GM23338 (cell line): ENCODE results near the gene CFAP97. TPM values are rescaled to one million over a fixed set of nuclear protein-coding genes. Genes with fewer than 3 reads are reported as not detected.
A peak's percentile ranks its signal among the peaks of the same experiment; 100 is the strongest.

Experiments used
- ATAC-seq: fragments of 200-7000 bp; cut with Tn5 transposase; 3 replicates; pipeline ENCODE4 v1.9.1; 2020
- DNase-seq: peaks from one replicate; pipeline ENCODE4 v3.0.0-alpha.2; 2015; ENCODE audit warnings: low spot score
- H2AFZ ChIP-seq: fragments of 200-600 bp; sonication (generic); 2 replicates; pipeline ENCODE4 v1.8.0; 2016; ENCODE audit warnings: antibody characterized with exemption, mild to moderate bottlenecking, moderate library complexity
- H3F3A ChIP-seq: fragments of 200-600 bp; sonication (generic); replicated peaks from 2 replicates; pipeline ENCODE4 v1.8.0; 2017; ENCODE audit warnings: antibody characterized with exemption, mixed run types, low read depth
- H3K27ac ChIP-seq: fragments of 200-600 bp; sonication (generic); 2 replicates; pipeline ENCODE4 v1.6.1; 2016; ENCODE audit warnings: low read depth
- H3K27me3 ChIP-seq: fragments of 200-600 bp; sonication (generic); 2 replicates; pipeline ENCODE4 v1.8.0; 2016; ENCODE audit warnings: mild to moderate bottlenecking, mixed run types, moderate library complexity; ENCODE audit not compliant: insufficient read depth
- H3K36me3 ChIP-seq: fragments of 200-600 bp; sonication (generic); 2 replicates; pipeline ENCODE4 v1.8.0; 2016; ENCODE audit warnings: mild to moderate bottlenecking; ENCODE audit not compliant: insufficient read depth
- H3K4me1 ChIP-seq: fragments of 200-600 bp; sonication (generic); 2 replicates; pipeline ENCODE4 v1.8.0; 2016; ENCODE audit warnings: mild to moderate bottlenecking, moderate library complexity; ENCODE audit not compliant: insufficient read depth
- H3K4me2 ChIP-seq: fragments of 200-600 bp; sonication (generic); 2 replicates; pipeline ENCODE4 v1.7.1; 2017; ENCODE audit warnings: mixed run types
- H3K4me3 ChIP-seq: fragments of 200-600 bp; sonication (generic); 2 replicates; pipeline ENCODE4 v1.6.1; 2016; ENCODE audit warnings: mixed run types
- H3K79me2 ChIP-seq: fragments of 200-600 bp; sonication (generic); replicated peaks from 2 replicates; pipeline ENCODE4 v1.8.0; 2017; ENCODE audit warnings: mild to moderate bottlenecking; ENCODE audit not compliant: insufficient read depth
- H3K9me2 ChIP-seq: fragments of 200-600 bp; sonication (generic); 2 replicates; pipeline ENCODE4 v1.8.0; 2017; ENCODE audit not compliant: insufficient read depth
- H4K20me1 ChIP-seq: fragments of 200-600 bp; sonication (generic); replicated peaks from 2 replicates; pipeline ENCODE4 v1.8.0; 2017; ENCODE audit warnings: mild to moderate bottlenecking; ENCODE audit not compliant: insufficient read depth
- H3K27ac Mint-ChIP-seq: 2 replicates; pipeline ENCODE4 v1.8.0; 2020; ENCODE audit warnings: inconsistent platforms, mild to moderate bottlenecking, moderate library complexity, mixed read lengths
- H3K27me3 Mint-ChIP-seq: 3 replicates; pipeline ENCODE4 v1.8.0; 2022; ENCODE audit warnings: low read depth, mild to moderate bottlenecking, moderate library complexity, mixed read lengths, inconsistent platforms; ENCODE audit not compliant: insufficient read depth, poor library complexity
- H3K36me3 Mint-ChIP-seq: 3 replicates; pipeline ENCODE4 v1.8.0; 2021; ENCODE audit warnings: low read depth, mild to moderate bottlenecking, inconsistent platforms, moderate library complexity, mixed read lengths
- H3K4me1 Mint-ChIP-seq: 3 replicates; pipeline ENCODE4 v1.8.0; 2020; ENCODE audit warnings: mild to moderate bottlenecking, inconsistent platforms, mixed read lengths
- H3K4me3 Mint-ChIP-seq: 3 replicates; pipeline ENCODE4 v1.8.0; 2021; ENCODE audit warnings: moderate library complexity, mild to moderate bottlenecking, inconsistent platforms, mixed read lengths
- H3K9me3 Mint-ChIP-seq: 3 replicates; pipeline ENCODE4 v1.8.0; 2020; ENCODE audit warnings: moderate library complexity, mild to moderate bottlenecking, inconsistent platforms, mixed read lengths
- CREB1 ChIP-seq: fragments of 250-450 bp; sonication (Bioruptor Pico); IDR thresholded peaks from 2 replicates; pipeline ENCODE4 v1.5.0; 2020; ENCODE audit warnings: low read depth, mild to moderate bottlenecking, moderate library complexity
- CTCF ChIP-seq, 2 experiments: fragments of 200-600 bp in 1 of 2; sonication (generic) in 1 of 2; conservative IDR thresholded peaks; 2 replicates each; pipeline versions ENCODE4 v1.5.1 to v1.6.1; 2016 to 2017; ENCODE audit warnings: antibody characterized with exemption in 2 of 2, low read depth in 2 of 2, mild to moderate bottlenecking in 2 of 2, moderate library complexity in 1 of 2
- NANOG ChIP-seq: IDR thresholded peaks from 2 replicates; pipeline ENCODE4 v1.6.1; 2016; ENCODE audit warnings: antibody characterized with exemption, borderline replicate concordance
- POLR2AphosphoS5 ChIP-seq: IDR thresholded peaks from 2 replicates; pipeline ENCODE4 v1.6.1; 2016; ENCODE audit warnings: antibody characterized with exemption, low read depth
- STAT1 ChIP-seq: IDR thresholded peaks from one replicate; pipeline ENCODE4 v1.6.1; 2016; ENCODE audit warnings: antibody characterized with exemption; ENCODE audit not compliant: unreplicated experiment
- ZNF331 ChIP-seq: fragments of 250-450 bp; sonication (Bioruptor Pico); IDR thresholded peaks from 2 replicates; pipeline ENCODE4 v1.5.0; 2020; ENCODE audit warnings: low read depth, mild to moderate bottlenecking, moderate library complexity
- ZNF462 ChIP-seq: fragments of 250-450 bp; sonication (Bioruptor Pico); IDR thresholded peaks from 2 replicates; pipeline ENCODE4 v1.5.0; 2020; ENCODE audit warnings: mild to moderate bottlenecking, moderate library complexity
- polyA plus RNA-seq: library from polyadenylated mRNA; unstranded; fragments of >200 nt; fragmentation: Nextera tagmentation; extraction: Ambion mirVana; gene quantifications from 2 replicates; pipeline ENCODE4 v1.2.1, GENCODE V29; 2016
- total RNA-seq: library from RNA; depleted of rRNA; stranded (reverse); fragments of >200 nt; shearing (Covaris generic); gene quantifications from 2 replicates; pipeline ENCODE4 v1.2.3, GENCODE V29; 2014

Gene CFAP97
- total and polyA plus RNA-seq, 2 experiments from 2014 or later: 37.7 to 73.3 TPM

GRCh38 chr4:185142564-185142911 lies 61.3 kb downstream of the CFAP97 start (continued):
- TF ChIP-seq ZNF462: no peak
- TF ChIP-seq CREB1 (CRISPR knock-in tag): no peak
- TF ChIP-seq STAT1: no peak

GRCh38 chr4:185141777-185142176 lies 62.0 kb downstream of the CFAP97 start:
- Mint-ChIP-seq H3K27ac (no peak overlapping the region), H3K4me3 (peak overlapping the region; percentile 20; the same call in 2 of the 3 replicates)
- TF ChIP-seq NANOG (no peak), ZNF462 (no peak), STAT1 (no peak), CREB1 (CRISPR knock-in tag) (no peak), ZNF331 (CRISPR knock-in tag) (no peak), CTCF (conservative IDR thresholded peaks at IDR 0.05; ENCODE audit: low read depth in 2 of 2) (no peak), POLR2AphosphoS5 (no peak)

More at GRCh38 chr4:185141777-185142176, 62.0 kb downstream of the CFAP97 start:
- H3K9me2 ChIP-seq: no peaks in the 10 kb centered on the region
- H3K27ac ChIP-seq: no peak overlapping the region
- peaks cover 16% of the 10 kb centered on the region for H4K20me1 ChIP-seq
- H3K9me3 Mint-ChIP-seq: no peaks in the 10 kb centered on the region
- H3K36me3 Mint-ChIP-seq: peaks cover 18% of the 10 kb centered on the region
- peaks cover 8% of the 10 kb centered on the region for H3K27me3 ChIP-seq
- H3K4me1 Mint-ChIP-seq: peaks cover 25% of the 10 kb centered on the region
- H3K36me3 ChIP-seq: peaks cover 12% of the 10 kb centered on the region
- ATAC-seq (no peak), DNase-seq (no peak)
- H2AFZ ChIP-seq: no peak overlapping the region
- peaks cover 18% of the 10 kb centered on the region for H3K4me1 ChIP-seq
- no peak overlapping the region for H3K4me2 ChIP-seq
- H3F3A ChIP-seq: peaks cover 13% of the 10 kb centered on the region; the same call in 1 of the 2 replicates
- H3K4me3 ChIP-seq: no peak overlapping the region
- peaks cover 12% of the 10 kb centered on the region for H3K27me3 Mint-ChIP-seq
- H3K79me2 ChIP-seq: peaks cover 22% of the 10 kb centered on the region
